Stimulated activated CD8-positive, alpha-beta memory T cell treated with anti-CD3 and anti-CD28 coated beads, Interleukin-12 subunit alpha, Interleukin-12 subunit beta, amount 100 ng/mL, for 24 hours (primary cell): ENCODE results near the gene TMEM156.

ENCODE experiments used
- DNase-seq: peaks from one replicate; pipeline ENCODE4 v3.0.0-alpha.2; 2020; ENCODE audit errors: extremely low read depth

Gene TMEM156

GRCh38 chr4:38925492-38926413 lies 106.5 kb downstream of the TMEM156 start:
- DNase-seq: no peak

GRCh38 chr4:38924353-38924752 lies 107.9 kb downstream of the TMEM156 start:
- DNase-seq: no peak

- DNase-seq: no peak
Measured at GRCh38 chr4:38923746-38924145, 108.5 kb downstream of the TMEM156 start.

GRCh38 chr4:38921151-38921550 lies 111.1 kb downstream of the TMEM156 start:
- no peak for DNase-seq

GRCh38 chr4:38920677-38921076 lies 111.5 kb downstream of the TMEM156 start:
- no peak for DNase-seq

GRCh38 chr4:38920186-38920585 lies 112.0 kb downstream of the TMEM156 start:
- no peak for DNase-seq

GRCh38 chr4:38919494-38919893 lies 112.7 kb downstream of the TMEM156 start:
- DNase-seq: no peak

- no peak for DNase-seq
Measured at GRCh38 chr4:38917481-38918025, 114.7 kb downstream of the TMEM156 start.
